H1 (cell line): ENCODE data around the gene DHFR2. TPM values are rescaled to one million over a fixed set of nuclear protein-coding genes. Genes with fewer than 3 reads are reported as not detected.
A peak's percentile ranks its signal among the peaks of the same experiment; 100 is the strongest.

Experiments used
- CTCF ChIA-PET: fragments of 300-600 bp; sonication (Branson Sonifier 250); formaldehyde crosslinking; loops from one replicate; lab custom pipeline; 2021; ENCODE audit not compliant: partially characterized antibody; lab: Charles Lee
- POLR2A ChIA-PET: fragments of 300-600 bp; sonication (Branson Sonifier 250); formaldehyde crosslinking; loops from one replicate; lab custom pipeline; 2021; ENCODE audit warnings: inconsistent platforms; ENCODE audit not compliant: partially characterized antibody; lab: Charles Lee
- DNase-seq, 2 experiments: peaks; one replicate each; pipeline versions ENCODE4 v3.0.0 to v3.0.0-alpha.2; 2010 to 2022; ENCODE audit warnings: low spot score in 2 of 2, low read depth in 1 of 2, mixed read lengths in 1 of 2
- FAIRE-seq: peaks from 2 replicates; lab custom pipeline; 2011; peaks lifted over from hg19 to GRCh38; lab: Jason Lieb, UNC
- H2AFZ ChIP-seq: 2 replicates; pipeline ENCODE4 v1.8.1; 2012; ENCODE audit warnings: low read length, inconsistent platforms
- H2AK5ac ChIP-seq: 2 replicates; pipeline ENCODE4 v1.6.1; 2013; ENCODE audit warnings: low read depth, low read length
- H2BK120ac ChIP-seq: replicated peaks from 2 replicates; pipeline ENCODE3; 2013; ENCODE audit warnings: low read depth, low read length, inconsistent platforms
- H2BK12ac ChIP-seq: 2 replicates; pipeline ENCODE4 v1.6.1; 2013; ENCODE audit warnings: low read depth, low read length
- H2BK15ac ChIP-seq: 2 replicates; pipeline ENCODE4 v1.6.1; 2013; ENCODE audit warnings: low read length
- H2BK20ac ChIP-seq: 2 replicates; pipeline ENCODE4 v1.6.1; 2013; ENCODE audit warnings: low read length
- H2BK5ac ChIP-seq: 2 replicates; pipeline ENCODE4 v1.6.1; 2013; ENCODE audit warnings: low read depth, low read length
- H3K14ac ChIP-seq: 2 replicates; pipeline ENCODE4 v1.6.1; 2013; ENCODE audit warnings: inconsistent platforms; ENCODE audit not compliant: insufficient read length
- H3K18ac ChIP-seq: 2 replicates; pipeline ENCODE4 v1.6.1; 2013; ENCODE audit warnings: low read length; ENCODE audit errors: extremely low read depth
- H3K23ac ChIP-seq: 2 replicates; pipeline ENCODE4 v1.6.1; 2013; ENCODE audit warnings: inconsistent platforms; ENCODE audit not compliant: insufficient read length
- H3K23me2 ChIP-seq: 2 replicates; pipeline ENCODE4 v1.6.1; 2013; ENCODE audit warnings: low read depth, low read length
- H3K27ac ChIP-seq: 2 replicates; pipeline ENCODE4 v1.6.1; 2011; ENCODE audit warnings: low read depth, low read length, inconsistent platforms
- H3K27me3 ChIP-seq, 4 experiments: replicated peaks in 1 of 4; 1 replicate in 1 of 4; 2 replicates in 3 of 4; pipeline versions ENCODE4 v1.6.1 to v1.8.1; 2011 to 2013; ENCODE audit warnings: low read length in 3 of 4, mild to moderate bottlenecking in 3 of 4, inconsistent platforms in 2 of 4, mixed read lengths in 2 of 4, moderate library complexity in 1 of 4; ENCODE audit not compliant: control insufficient read depth in 3 of 4, insufficient read depth in 3 of 4; ENCODE audit errors: extremely low read depth in 1 of 4
- H3K36me3 ChIP-seq, 4 experiments: 2 replicates each; pipeline versions ENCODE4 v1.6.1 to v1.8.1; 2011 to 2013; ENCODE audit warnings: mild to moderate bottlenecking in 4 of 4, low read length in 3 of 4, moderate library complexity in 2 of 4, control low read depth in 1 of 4, inconsistent platforms in 1 of 4; ENCODE audit not compliant: insufficient read depth in 4 of 4, control insufficient read depth in 2 of 4
- H3K4ac ChIP-seq: replicated peaks from 2 replicates; pipeline ENCODE3; 2013; ENCODE audit warnings: low read length, low read depth, mixed read lengths, inconsistent platforms; ENCODE audit not compliant: insufficient read length
- H3K4me1 ChIP-seq, 4 experiments: replicated peaks in 1 of 4; 1 replicate in 1 of 4; 2 replicates in 3 of 4; pipeline versions ENCODE4 v1.6.1 to v1.8.1; 2011 to 2013; ENCODE audit warnings: low read length in 3 of 4, inconsistent platforms in 2 of 4, mixed read lengths in 1 of 4; ENCODE audit not compliant: insufficient read depth in 4 of 4, control insufficient read depth in 3 of 4
- H3K4me2 ChIP-seq, 2 experiments: 2 replicates each; pipeline versions ENCODE4 v1.6.1 to v1.8.1; 2011 to 2013; ENCODE audit warnings: low read depth in 2 of 2, low read length in 2 of 2, control low read depth in 1 of 2, inconsistent platforms in 1 of 2, mild to moderate bottlenecking in 1 of 2; ENCODE audit not compliant: insufficient read depth in 1 of 2
- H3K4me3 ChIP-seq, 4 experiments: fragments of 200-600, 300-600 bp in 1 of 4; sonication (generic), shearing (Covaris generic), sonication (Bioruptor Twin) in 1 of 4; 2 replicates each; pipeline versions ENCODE4 v1.5.1 to v1.8.1; 2011 to 2016; ENCODE audit warnings: low read length in 4 of 4, low read depth in 3 of 4, control low read depth in 2 of 4, inconsistent platforms in 2 of 4, mild to moderate bottlenecking in 2 of 4, mixed read lengths in 1 of 4, moderate library complexity in 1 of 4; ENCODE audit not compliant: insufficient read depth in 2 of 4; ENCODE audit errors: extremely low read depth in 1 of 4
- H3K56ac ChIP-seq: replicated peaks from 2 replicates; pipeline ENCODE3; 2013; ENCODE audit warnings: low read depth, mild to moderate bottlenecking, mixed read lengths, low read length, inconsistent platforms; ENCODE audit not compliant: insufficient read length
- H3K79me1 ChIP-seq: 2 replicates; pipeline ENCODE4 v1.6.1; 2013; ENCODE audit warnings: low read depth, low read length, control low read depth
- H3K79me2 ChIP-seq, 2 experiments: 2 replicates each; pipeline versions ENCODE4 v1.6.1 to v1.8.1; 2012 to 2013; ENCODE audit warnings: low read length in 2 of 2, mild to moderate bottlenecking in 2 of 2, inconsistent platforms in 1 of 2; ENCODE audit not compliant: insufficient read depth in 2 of 2, control insufficient read depth in 1 of 2
- H3K9ac ChIP-seq, 4 experiments: replicated peaks in 1 of 4; 1 replicate in 1 of 4; 2 replicates in 3 of 4; pipeline versions ENCODE4 v1.6.1 to v1.8.1; 2011 to 2013; ENCODE audit warnings: low read depth in 3 of 4, low read length in 3 of 4, control low read depth in 2 of 4, mild to moderate bottlenecking in 2 of 4, moderate library complexity in 2 of 4, inconsistent platforms in 1 of 4; ENCODE audit errors: extremely low read depth in 1 of 4
- H3K9me3 ChIP-seq, 2 experiments: 2 replicates each; pipeline versions ENCODE4 v1.6.1 to v1.8.1; 2012 to 2013; ENCODE audit warnings: mild to moderate bottlenecking in 2 of 2, moderate library complexity in 2 of 2, control low read depth in 1 of 2, inconsistent platforms in 1 of 2, low read depth in 1 of 2, low read length in 1 of 2, mixed read lengths in 1 of 2; ENCODE audit not compliant: insufficient read depth in 2 of 2
- H4K20me1 ChIP-seq, 2 experiments: replicated peaks in 1 of 2; 2 replicates each; pipeline versions ENCODE3 to v1.8.1; 2011 to 2013; ENCODE audit warnings: inconsistent platforms in 2 of 2, low read length in 2 of 2, mild to moderate bottlenecking in 1 of 2; ENCODE audit not compliant: insufficient read depth in 2 of 2, control insufficient read depth in 1 of 2
- H4K5ac ChIP-seq: 2 replicates; pipeline ENCODE4 v1.6.1; 2013; ENCODE audit warnings: low read length, low read depth, mixed read lengths, inconsistent platforms; ENCODE audit not compliant: insufficient read length
- H4K8ac ChIP-seq: 2 replicates; pipeline ENCODE4 v1.8.0; 2013; ENCODE audit warnings: mild to moderate bottlenecking, moderate library complexity, low read length, inconsistent platforms; ENCODE audit not compliant: insufficient read depth; ENCODE audit errors: extremely low read depth
- H4K91ac ChIP-seq: replicated peaks from 2 replicates; pipeline ENCODE3; 2013; ENCODE audit warnings: low read length, mixed read lengths, inconsistent platforms; ENCODE audit not compliant: insufficient read length
- JUN ChIP-seq: IDR thresholded peaks from 2 replicates; pipeline ENCODE4 v1.6.1; 2011; ENCODE audit warnings: low read depth, mild to moderate bottlenecking, improper control_type of control experiment, low read length
- KDM5A ChIP-seq: fragments of 200-600 bp; IDR thresholded peaks from 2 replicates; pipeline ENCODE4 v1.7.1; 2012; ENCODE audit warnings: mild to moderate bottlenecking, low read length, inconsistent platforms, mixed read lengths
- RFX5 ChIP-seq: IDR thresholded peaks from 2 replicates; pipeline ENCODE4 v1.6.1; 2011; ENCODE audit warnings: low read depth, low read length, improper control_type of control experiment, borderline replicate concordance
- TBP ChIP-seq: IDR thresholded peaks from 2 replicates; pipeline ENCODE4 v1.6.1; 2011; ENCODE audit warnings: low read depth, low read length, improper control_type of control experiment
- WGBS, 2 experiments: shearing (Covaris generic) in 1 of 2; methylation state at CpG; one replicate each; pipeline versions ENCODE4 v1.1.6 to v1.1.7; 2013 to 2015; ENCODE audit warnings: low lambda C conversion rate in 2 of 2, mixed read lengths in 2 of 2, inconsistent platforms in 1 of 2, low coverage in 1 of 2, missing lambda C conversion rate in 1 of 2; ENCODE audit not compliant: insufficient replicate concordance in 2 of 2, insufficient coverage in 1 of 2, insufficient read length in 1 of 2; ENCODE audit errors: extremely low coverage in 1 of 2, missing lambda C conversion rate in 1 of 2; 5-methylcytosine and 5-hydroxymethylcytosine counted together
- polyA plus RNA-seq, 7 experiments: library from polyadenylated mRNA; depleted of rRNA in 3 of 7; stranded (reverse) in 5 of 7; unstranded in 2 of 7; fragments of >200 nt in 5 of 7; fragments of 200-250 nt in 2 of 7; gene quantifications; 1 replicate in 5 of 7; 2 replicates in 1 of 7; 4 replicates in 1 of 7; pipeline versions ENCODE4 v1.2.1 to v1.2.3, GENCODE V29; 2011 to 2013; ENCODE audit warnings: missing spikeins in 2 of 7, mixed read lengths in 2 of 7
- total RNA-seq: library from RNA; stranded (reverse); fragmentation: NEBNext Ultra II Directional; extraction: Animal tissue kit (Norgen Biotek cat#: 25700); gene quantifications from 2 replicates; pipeline ENCODE4 v1.2.1, GENCODE V29; 2021

Gene DHFR2
- total and polyA plus RNA-seq, 2 of the 8 experiments (the other 6 are each of a cell fraction or from before 2014, with no cell fraction given), result 0.59 to 2.6 TPM

DNA sequence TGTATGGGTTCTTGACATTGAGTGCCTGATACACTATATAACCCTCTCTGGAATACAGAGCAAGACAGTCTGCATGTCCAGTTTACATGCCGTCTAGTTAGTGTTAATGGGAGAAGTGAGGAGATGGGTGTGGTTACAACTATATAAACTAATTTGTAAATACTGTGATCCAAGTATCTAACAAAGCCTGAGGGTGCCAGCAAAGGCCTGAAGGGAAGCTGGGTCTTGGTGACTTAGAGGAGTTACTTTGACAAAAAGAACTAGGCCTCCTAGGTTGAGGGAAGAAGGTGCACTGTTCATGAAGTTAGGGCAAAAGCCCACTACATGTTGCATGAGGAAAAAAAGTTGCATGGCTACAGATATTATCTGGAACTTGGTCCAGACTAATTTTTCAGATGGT is 2.4 kb upstream of the DHFR2 start:
- no peak overlapping the region for H3K14ac ChIP-seq
- no peak for TF ChIP-seq JUN
- no peak for TF ChIP-seq TBP
- TF ChIP-seq RFX5, result no peak
- no peak for TF ChIP-seq KDM5A
- no peaks in the 10 kb centered on the region for H3K79me1 ChIP-seq
- no peak overlapping the region for H3K4ac ChIP-seq
- no peak overlapping the region for H2AFZ ChIP-seq
- ChIA-PET POLR2A (no interaction called here), CTCF (no interaction called here)
- H2BK15ac ChIP-seq, result no peak overlapping the region
- H3K18ac ChIP-seq, result no peak overlapping the region
- H2BK5ac ChIP-seq, result no peak overlapping the region
- DNase-seq, result no peak
- H2BK20ac ChIP-seq, result no peak overlapping the region
- peaks cover 0 to 2% (median 0%) of the 10 kb centered on the region in 4 experiments; a peak in 2 of 7 replicates for H3K4me1 ChIP-seq
- no peaks in the 10 kb centered on the region for H4K20me1 ChIP-seq
- H4K8ac ChIP-seq, result no peak overlapping the region
- H3K79me2 ChIP-seq, result peaks cover 0 to 4% of the 10 kb centered on the region in 2 experiments; a peak in 1 of 4 replicates
- no peaks in the 10 kb centered on the region for H3K27me3 ChIP-seq
- no peak overlapping the region for H2BK12ac ChIP-seq
- peaks cover 7% of the 10 kb centered on the region; the same call in 1 of the 2 replicates for H3K23me2 ChIP-seq
- H2AK5ac ChIP-seq, result no peak overlapping the region
- no peak overlapping the region for H4K91ac ChIP-seq
- no peak overlapping the region for H3K4me2 ChIP-seq
- no peak overlapping the region for H2BK120ac ChIP-seq
- no peaks in the 10 kb centered on the region; a peak in 1 of 4 replicates for H3K9me3 ChIP-seq
- H3K56ac ChIP-seq, result no peak overlapping the region
- H3K27ac ChIP-seq, result no peak overlapping the region
- H3K23ac ChIP-seq, result no peak overlapping the region
- WGBS, 2 experiments, result 82% methylated on average over 1 of the region's 1 CpG; no CpG with 5 or more reads in 1 of the 2 experiments
- no peak overlapping the region for H4K5ac ChIP-seq
- no peaks in the 10 kb centered on the region; a peak in 1 of 8 replicates for H3K36me3 ChIP-seq
- H3K9ac ChIP-seq, result peak overlapping the region in 1 of 4 experiments; percentile 8; a peak in 1 of 7 replicates
- H3K4me3 ChIP-seq, result no peak overlapping the region
- FAIRE-seq, result no peak
